ENCODE results near the gene TNS4. TPM values are rescaled to one million over a fixed set of nuclear protein-coding genes. Genes with fewer than 3 reads are reported as not detected.

Gene TNS4
- total RNA-seq, 1 experiment from 2014 or later = 0.59 TPM

- no peak overlapping the region for H3K14ac ChIP-seq (ENCODE audit: insufficient read depth, low read length)
- TF ChIP-seq CTCF (conservative IDR thresholded peaks at IDR 0.05) = no peak
- no peaks in the 10 kb centered on the region for H3K79me1 ChIP-seq (ENCODE audit: insufficient read depth, low read depth, low read length, poor library complexity, severe bottlenecking)
- H3K79me2 ChIP-seq (ENCODE audit: insufficient read depth, low read length) = no peaks in the 10 kb centered on the region
- H3K18ac ChIP-seq (ENCODE audit: insufficient read length, low read depth, low read length) = no peak overlapping the region
- no peak overlapping the region for H3K23ac ChIP-seq (ENCODE audit: insufficient read length, low read depth, low read length)
- H4K5ac ChIP-seq (ENCODE audit: insufficient read length, low read depth, low read length) = no peak overlapping the region
- H3K4ac ChIP-seq (ENCODE audit: low read depth, low read length) = no peak overlapping the region
- no peak overlapping the region for H3K56ac ChIP-seq (ENCODE audit: insufficient read length, low read depth, low read length)
- H3K23me2 ChIP-seq (ENCODE audit: insufficient read length, low read depth, low read length, poor library complexity, severe bottlenecking) = no peaks in the 10 kb centered on the region
- Mint-ChIP-seq H3K4me3 (no peak overlapping the region), H3K4me1 (peaks cover 45 to 48% of the 10 kb centered on the region in 2 experiments), H3K27ac (no peak overlapping the region), H3K27me3 (ENCODE audit: low read depth) (peaks cover 12% of the 10 kb centered on the region), H3K36me3 (ENCODE audit: insufficient read depth in 1 of 3, low read depth in 3 of 3) (no peaks in the 10 kb centered on the region), H3K9me3 (no peaks in the 10 kb centered on the region)
- no peak overlapping the region for H2AK5ac ChIP-seq (ENCODE audit: insufficient read length, low read length)
- no peak overlapping the region for H2BK120ac ChIP-seq (ENCODE audit: low read depth, low read length, poor library complexity, severe bottlenecking)
- peaks cover 6% of the 10 kb centered on the region for H3K4me1 ChIP-seq (ENCODE audit: insufficient read depth, low read length)
- H2BK12ac ChIP-seq (ENCODE audit: insufficient read length, low read depth, low read length) = no peak overlapping the region
- no peak for DNase-seq
- H4K91ac ChIP-seq (ENCODE audit: insufficient read length, low read depth, low read length) = no peak overlapping the region
- WGBS (ENCODE audit: extremely low coverage, insufficient read length, low lambda C conversion rate) = no CpG with 5 or more reads among the region's 4 CpGs
- H2BK20ac ChIP-seq (ENCODE audit: low read depth, low read length, poor library complexity, severe bottlenecking) = no peak overlapping the region
- H3K27ac ChIP-seq (ENCODE audit: insufficient read length, low read depth, low read length) = no peak overlapping the region
- no peak overlapping the region for H4K8ac ChIP-seq (replicated peaks; ENCODE audit: insufficient read length, low read depth, low read length)
- H3K9ac ChIP-seq (ENCODE audit: extremely low read depth, insufficient read length, low read length) = no peak overlapping the region
- H3K9me3 ChIP-seq (ENCODE audit: control insufficient read depth, low read depth, low read length) = no peaks in the 10 kb centered on the region
- H3K27me3 ChIP-seq (ENCODE audit: insufficient read depth, low read length) = no peaks in the 10 kb centered on the region; the same call in 1 of the 2 replicates
- no peak overlapping the region for H3T11ph ChIP-seq (ENCODE audit: low read length)
- H2BK15ac ChIP-seq (ENCODE audit: low read depth, low read length) = no peak overlapping the region
- no peak overlapping the region for H3K4me2 ChIP-seq (ENCODE audit: insufficient read depth, insufficient read length, low read length)
- H4K20me1 ChIP-seq (ENCODE audit: control insufficient read depth, insufficient read depth, insufficient read length) = no peaks in the 10 kb centered on the region
- no peak overlapping the region for H2AFZ ChIP-seq (ENCODE audit: low read length)
- H2BK5ac ChIP-seq (ENCODE audit: insufficient read length, low read length) = no peak overlapping the region
These were observed 17.7 kb downstream of the TNS4 start for GRCh38 chr17:40483679-40484078.
